HG03280 (cell line): ENCODE measurements around the gene ANKRD40CL.
"Not testable (repeated sequence)": the region's sequence is repeated elsewhere in the genome, so short reads cannot be mapped to it uniquely, and the experiment has no call there.

ENCODE experiments used
- ATAC-seq: cut with Tn5 transposase; IDR thresholded peaks from one replicate; pipeline ENCODE4 v1.9.1; 2021; ENCODE audit warnings: mild to moderate bottlenecking, moderate library complexity; ENCODE audit not compliant: unreplicated experiment

ANKRD40CL gene, protein sequence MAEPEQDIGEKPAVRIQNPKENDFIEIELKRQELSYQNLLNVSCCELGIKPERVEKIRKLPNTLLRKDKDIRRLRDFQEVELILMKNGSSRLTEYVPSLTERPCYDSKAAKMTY

DNA sequence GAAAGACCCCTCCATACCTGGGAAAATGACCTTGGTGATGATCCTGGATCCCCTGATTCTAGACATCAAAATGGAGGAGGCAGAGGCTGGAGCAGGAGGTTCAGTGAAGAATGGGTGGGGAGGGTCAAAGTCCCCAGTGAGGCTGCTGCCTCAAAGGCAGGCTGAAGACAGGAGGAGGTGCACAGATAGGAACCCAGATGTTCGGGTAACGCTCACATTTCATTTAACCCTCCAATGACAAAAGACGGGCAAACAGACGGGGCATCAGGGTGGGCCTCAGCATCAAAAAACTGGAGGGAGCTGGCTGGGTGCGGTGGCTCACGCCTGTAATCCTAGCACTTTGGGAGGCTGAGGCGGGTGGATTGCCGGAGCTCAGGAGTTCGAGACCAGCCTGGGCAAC lies at the start of gene ANKRD40CL:
ANKRD40CL (minus strand) TSS at position 73 of the 400 bp plus-strand sequence. CDS start 605 bp downstream, outside the sequence.
- no peak for ATAC-seq

DNA sequence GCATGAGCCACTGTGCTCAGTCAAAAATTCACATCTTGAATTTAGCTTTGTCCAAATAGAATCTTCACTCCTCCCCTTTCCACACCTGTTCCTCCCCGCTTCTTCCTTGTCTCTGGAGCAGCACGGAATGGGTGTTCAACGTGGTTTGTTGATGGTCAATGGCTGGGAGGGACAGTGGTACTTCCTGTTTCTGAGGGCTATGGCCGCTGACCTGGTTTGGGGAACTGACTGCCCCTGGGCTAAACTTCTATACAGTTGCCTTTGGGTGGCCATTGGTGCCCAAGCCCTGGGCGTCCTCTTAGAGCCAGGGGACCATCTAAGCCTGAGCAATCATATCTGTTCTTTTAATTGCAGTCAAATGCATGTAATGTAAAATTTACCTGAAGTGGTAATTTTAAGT lies 49.0 kb upstream of the ANKRD40CL start:
- ATAC-seq = no peak

DNA sequence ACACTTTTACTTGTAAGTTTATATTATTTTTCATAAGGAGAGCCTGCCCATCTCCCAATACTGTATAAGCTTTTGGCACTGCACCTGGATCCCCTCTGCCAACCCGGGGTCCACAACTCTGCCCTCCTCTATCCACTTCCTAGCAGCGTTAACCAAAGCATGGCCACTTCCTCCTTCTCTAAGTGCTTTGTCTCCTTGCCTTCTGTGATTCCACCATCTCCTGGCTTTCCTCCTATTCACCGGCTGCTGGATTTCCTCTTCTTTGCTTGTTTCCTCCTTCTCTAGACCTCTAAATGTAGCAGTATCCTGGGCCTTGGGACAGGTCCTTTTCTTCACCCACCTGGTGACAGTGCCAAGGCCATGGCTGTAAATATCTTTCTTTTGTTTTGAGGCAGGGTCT lies 48.1 kb upstream of the ANKRD40CL start:
- no peak for ATAC-seq

DNA sequence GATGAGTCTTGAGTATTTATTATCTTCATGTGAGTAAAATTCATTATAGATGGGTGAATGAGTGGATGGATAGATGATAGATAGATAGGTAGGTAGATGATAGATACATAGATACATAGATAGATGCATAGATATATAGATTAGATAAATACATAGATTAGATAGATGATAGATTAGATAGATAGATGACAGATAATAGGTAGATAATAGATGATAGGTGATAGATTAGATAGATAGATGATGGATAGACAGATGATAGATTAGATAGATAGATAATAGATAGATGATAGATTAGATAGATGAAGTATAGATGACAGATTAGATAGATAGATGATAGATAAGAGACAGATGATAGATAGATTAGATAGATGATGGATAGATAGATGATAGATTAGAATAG lies 46.3 kb upstream of the ANKRD40CL start:
- no peak for ATAC-seq

DNA sequence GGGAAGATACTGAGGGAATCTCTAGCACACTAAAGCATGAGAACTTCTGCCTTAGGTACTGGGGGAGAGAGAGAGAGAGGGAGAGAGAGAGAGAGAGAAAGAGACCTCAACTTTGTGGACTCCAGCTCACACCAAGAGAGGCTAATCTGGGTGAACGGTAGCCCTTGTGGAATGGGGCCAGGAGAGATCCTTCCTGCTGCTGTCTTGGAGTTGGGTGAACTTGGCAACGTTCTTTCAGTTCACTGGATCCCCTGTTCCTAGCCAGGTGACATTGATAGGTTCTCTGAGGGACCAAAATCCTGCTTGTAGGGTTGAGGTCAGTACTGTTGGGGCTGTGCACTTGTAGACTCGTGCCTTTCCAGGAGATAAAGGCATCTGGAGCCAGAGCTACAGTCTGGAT lies 41.6 kb upstream of the ANKRD40CL start:
- ATAC-seq = no peak

DNA sequence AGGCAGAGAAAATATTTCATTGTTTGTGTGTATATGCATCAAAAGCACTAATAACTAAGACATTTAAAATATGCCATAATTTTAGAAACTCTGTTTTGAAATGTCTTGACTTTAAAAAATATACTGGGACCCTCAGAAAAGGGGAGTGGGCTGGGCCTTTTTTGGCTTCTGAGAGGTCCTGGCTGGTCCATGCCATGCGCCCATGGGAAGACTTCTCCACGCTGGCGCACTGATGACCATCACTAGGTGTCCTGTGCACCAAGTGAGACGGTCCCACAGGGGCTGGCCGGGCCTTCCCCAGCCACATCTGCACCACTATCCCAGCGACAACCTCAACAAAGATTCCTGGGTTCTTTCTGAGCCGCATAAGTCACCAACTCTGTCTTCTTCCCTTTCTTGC lies 41.1 kb upstream of the ANKRD40CL start:
- no peak for ATAC-seq

DNA sequence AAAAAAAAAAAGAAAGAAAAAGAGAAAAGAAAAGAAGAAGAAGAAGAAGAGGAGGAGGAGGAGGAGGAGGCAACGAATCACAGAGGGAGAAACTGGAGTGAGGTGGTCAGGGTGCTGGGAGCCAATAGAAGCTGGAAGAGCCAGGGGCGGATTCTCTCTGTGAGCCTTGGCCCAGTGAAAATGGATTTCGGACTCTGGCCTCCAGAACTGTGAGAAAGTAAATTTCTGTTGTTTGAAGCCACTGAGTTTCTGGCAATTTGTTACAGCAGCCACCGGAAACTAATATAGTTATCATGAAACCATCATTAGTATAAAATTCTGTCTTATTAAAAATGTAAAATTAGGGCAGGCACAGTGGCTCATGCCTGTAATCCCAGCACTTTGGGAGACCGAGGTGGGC lies 40.4 kb upstream of the ANKRD40CL start:
- ATAC-seq = no peak

DNA sequence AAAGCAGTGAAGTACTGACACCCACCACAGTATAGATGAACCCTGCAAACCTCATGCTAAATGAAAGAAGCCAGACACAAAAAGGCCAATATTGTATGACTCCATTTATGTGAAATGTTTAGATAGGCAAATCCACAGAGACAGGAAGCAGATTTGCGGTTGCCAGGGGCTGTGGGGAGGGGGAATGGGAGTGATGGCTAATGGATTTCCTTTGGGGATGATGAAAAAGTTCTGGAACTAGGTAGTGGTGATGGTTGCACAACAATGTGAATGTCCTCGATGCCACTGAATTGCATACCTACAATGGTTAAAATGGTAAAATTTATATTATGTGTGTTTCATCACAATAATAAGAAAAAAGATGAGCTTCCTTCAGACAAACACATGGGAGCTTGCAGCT lies 39.7 kb upstream of the ANKRD40CL start:
- no peak for ATAC-seq

DNA sequence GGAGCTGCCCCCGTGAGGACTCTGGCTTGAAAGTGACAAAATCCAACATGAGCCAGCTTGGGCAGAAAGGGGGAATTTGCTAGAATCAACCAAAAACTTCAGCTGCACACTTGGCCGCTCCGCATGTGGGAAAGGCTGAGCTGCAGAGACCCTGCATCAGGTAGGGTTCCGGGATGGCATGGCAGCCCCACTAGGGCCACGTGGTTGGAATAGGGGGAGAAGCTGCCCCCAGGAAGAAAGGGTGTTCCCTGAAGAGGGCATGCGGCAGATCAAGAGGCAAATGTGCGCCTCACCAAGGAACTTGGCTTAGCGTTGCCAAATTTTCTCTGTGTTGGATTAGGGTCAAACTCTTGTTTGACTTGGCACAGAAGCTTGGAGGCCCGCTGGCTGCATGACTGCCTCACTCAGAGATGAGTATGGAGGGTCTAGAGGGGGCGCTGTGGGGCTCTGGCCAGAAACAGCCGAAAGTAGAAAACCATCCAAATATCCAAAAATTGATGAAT lies 38.9 kb upstream of the ANKRD40CL start:
- ATAC-seq = no peak

DNA sequence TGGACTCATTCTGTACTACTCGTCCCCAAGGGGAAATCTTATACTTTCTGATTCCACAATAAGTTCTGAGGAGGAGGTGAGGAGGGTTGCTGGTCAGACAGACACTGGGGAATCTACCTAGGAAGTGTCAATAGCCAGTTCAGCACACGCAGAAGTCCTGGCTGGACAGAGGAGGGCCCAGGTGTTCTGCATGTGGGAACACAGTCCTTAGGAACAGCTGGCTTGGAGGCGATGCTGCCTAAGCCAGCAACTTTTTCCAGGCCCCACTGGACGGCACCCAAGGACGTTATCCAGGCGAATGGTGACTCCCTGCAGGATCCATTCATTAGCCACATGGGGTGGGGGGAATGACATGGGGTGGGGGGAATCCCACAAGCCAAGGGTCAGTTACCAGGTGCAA lies 38.2 kb upstream of the ANKRD40CL start:
- no peak for ATAC-seq

DNA sequence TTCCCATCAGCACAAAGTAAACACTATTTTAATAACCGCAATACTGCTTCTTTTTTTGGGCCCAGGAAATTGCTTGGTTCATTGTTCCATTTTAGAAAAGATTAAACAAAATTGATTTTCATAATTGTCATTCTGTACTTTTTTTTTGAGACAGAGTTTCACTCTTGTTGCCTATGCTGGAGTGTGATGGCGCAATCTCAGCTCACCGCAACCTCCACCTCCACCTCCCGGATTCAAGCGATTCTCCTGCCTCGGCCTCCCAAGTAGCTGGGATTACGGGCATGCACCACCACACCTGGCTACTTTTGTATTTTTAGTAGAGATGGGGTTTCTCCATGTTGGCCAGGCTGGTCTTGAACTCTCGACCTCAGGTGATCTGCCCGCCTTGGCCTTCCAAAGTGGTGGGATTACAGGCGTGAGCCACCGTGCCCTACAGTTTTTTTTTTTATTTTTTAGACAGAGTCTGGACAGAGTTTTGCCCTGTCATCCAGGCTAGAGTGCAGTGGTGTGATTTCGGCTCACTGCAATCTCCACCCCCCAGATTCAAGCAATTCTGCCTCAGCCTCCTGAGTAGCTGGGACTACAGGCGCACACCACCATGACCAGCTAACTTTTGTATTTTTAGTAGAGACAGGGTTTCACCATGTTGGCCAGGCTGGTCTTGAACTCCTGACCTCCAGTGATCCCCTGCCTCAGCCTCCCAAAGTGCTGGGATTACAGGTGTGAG lies 37.6 kb upstream of the ANKRD40CL start:
- not testable (repeated sequence) for ATAC-seq

DNA sequence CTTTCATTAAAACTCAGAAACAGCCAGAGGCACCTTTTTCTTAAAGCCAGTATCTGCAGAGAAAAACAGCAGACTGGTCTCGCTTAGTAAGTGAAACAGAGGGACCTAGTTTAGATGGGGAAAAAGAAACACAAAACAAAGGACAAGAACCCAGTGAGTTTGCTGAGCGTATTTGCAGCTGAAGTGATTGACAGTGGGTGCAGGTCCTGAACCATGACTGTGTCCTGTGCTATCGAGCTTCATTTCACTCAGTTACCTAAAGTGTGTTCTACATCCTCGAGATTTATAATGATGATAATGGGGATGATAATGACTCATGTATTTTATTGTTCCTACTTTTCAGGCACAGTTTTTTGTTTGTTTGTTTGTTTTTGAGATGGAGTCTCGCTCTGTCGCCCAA lies 36.4 kb upstream of the ANKRD40CL start:
- no peak for ATAC-seq

DNA sequence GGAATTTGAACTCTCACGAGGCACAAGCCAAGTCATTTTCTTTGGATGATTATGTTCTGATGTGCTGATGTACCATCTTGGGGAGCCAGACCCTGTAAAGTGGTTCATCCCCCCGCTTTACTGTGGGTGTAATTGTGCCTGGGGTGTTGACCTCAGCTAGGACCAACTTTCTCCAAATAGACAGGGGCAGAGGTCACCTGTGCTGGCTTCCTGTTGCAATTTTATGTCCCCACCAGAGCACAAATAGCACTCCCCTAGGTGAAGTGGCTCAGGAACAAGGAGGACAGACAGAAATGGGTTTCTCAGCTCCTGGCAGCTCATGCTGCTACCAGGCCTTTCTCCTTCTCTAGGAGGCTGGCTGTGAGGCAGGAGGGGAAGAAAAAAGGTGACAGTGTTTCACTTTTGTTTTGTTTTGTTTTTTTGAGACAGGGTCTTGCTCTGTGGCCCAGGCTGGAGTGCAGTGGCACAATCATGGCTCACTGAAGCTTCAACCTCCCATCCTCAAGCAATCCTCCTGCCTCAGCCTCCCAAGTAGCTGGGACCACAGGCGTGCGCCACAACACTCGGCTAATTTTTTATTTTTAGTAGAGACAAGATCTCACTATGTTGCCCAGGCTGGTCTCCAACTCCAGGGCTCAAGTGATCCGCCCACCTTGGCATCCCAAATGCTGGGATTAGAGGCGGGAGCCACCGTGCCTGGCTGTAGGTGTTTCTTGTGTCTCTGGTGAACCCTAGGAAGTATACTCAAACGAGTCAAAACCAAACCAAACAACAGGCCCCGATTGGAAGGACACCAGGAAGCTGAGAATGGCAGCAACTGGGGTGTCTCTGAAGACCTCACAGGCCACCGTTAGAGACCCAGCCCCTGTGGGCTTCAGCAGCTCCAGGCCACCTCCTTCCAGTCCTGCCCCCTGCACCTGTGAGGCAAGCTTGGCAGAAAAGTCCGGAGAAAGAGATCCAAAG lies 35.6 kb upstream of the ANKRD40CL start:
- ATAC-seq = no peak

DNA sequence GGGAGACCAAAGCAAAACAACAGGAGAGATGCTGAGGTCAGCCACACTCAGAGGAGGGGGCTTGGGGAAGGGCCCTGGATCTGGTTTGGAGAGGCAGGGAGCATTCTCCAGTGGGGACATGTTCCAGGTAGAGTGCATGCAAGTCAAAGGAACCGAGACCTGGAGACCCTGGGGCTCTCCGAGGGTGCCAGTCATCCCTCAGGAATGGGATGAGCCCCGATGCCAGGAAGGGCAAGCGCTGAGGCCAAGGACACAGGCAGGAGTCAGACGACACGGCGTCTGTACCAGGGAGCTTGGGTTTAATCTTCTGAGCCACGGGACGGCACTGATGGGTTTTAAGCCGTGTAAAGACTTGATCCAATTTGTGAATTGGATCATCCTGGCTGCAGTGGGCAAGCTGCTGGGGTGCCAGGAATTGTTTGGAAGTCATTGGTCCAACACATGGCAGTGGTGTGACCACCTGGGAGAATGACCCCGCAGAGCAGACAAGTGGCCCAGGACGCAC lies 32.9 kb upstream of the ANKRD40CL start:
- no peak for ATAC-seq

DNA sequence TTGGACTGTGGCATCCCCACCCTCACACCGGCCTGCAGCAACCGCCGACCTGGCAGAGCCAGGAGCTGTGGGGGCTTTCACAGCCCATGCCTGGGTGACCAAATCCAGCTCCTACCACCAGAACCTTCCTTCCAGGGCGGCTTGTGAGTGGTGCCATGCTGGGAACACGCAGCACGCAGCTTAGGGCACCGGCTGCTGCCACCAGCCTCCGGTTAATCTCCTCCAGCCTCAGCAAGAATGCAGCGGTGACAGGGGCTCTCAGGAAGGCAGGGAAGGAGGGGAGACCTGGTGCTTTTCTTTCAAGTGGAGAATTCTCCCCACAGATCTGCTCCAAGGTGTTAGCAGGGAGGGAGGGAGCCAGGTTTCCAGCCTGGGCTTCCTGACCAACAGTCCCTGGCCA lies 32.3 kb upstream of the ANKRD40CL start:
- no peak for ATAC-seq

DNA sequence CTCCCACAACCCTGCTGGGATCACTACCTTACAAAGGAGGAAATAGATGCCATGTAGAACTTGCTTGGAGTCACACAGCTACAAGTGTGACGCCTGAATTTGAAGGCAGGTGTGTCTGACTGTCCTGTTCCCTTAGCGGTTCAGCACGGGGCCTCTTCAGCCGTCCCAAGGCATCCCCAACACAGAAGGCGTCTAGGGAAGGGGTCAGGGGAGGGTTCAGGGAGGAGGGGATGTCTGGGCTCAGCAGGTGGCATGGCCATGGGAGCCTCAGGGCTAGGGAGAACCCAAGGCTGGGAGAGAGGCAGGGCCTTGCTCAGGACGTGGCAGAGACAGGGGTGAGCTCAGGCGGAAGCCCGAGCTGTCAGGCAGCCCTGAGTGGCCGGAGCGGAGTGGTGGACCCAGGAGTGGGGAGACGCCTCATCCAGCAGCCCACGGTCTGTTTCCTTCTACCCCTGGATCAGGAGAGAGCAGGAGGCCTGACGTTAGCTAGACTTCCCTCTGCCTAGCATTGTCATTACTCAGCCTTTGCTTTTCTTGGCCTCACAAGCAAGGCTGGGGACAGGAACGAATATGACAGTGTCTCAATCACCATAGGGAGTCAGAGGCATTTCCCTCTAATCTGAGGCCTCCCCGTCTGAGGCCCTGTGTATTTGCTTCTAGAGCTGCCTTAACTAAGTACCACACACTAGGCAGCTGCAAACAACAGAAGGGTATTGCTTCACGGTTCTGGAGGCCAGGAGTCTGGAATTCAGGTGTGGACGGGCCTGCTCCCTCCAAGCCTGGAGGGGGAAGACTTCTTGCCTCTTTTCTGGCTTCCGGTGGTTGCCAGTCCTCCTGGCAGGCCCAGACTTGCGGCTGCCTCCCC lies 31.3 kb upstream of the ANKRD40CL start:
- ATAC-seq = no peak

DNA sequence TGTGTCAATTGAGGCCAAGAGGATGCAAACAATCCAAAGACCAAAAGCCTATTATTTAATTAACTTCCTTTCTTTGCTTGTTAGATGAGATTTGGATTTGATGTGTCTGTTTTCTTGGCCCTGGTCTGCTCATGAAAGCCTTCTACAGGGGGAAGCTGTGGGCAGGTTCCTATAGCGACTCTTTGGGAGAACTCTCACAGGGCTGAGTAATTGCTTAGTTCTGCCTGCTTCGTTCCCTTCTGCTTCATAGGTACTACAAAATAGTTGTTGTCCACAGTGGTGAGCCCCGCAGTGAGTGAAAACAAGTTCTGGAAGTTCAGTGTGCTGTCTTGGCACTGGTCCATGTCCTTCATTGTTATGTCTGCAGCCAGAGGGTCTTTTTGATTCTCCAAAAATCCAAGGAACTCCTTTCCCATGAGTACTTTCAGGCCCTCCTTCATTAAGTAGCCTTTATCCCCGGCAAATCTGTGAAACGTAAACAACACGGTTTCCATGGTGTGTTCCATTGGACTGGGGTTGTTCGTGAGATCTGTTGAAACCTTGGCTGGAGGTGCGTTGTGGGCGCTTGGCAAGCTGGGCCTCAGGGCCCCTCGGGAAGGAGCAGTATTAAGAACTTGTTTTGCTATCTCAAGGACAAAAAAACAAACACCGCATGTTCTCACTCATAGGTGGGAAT lies 30.0 kb upstream of the ANKRD40CL start:
- ATAC-seq = no peak

DNA sequence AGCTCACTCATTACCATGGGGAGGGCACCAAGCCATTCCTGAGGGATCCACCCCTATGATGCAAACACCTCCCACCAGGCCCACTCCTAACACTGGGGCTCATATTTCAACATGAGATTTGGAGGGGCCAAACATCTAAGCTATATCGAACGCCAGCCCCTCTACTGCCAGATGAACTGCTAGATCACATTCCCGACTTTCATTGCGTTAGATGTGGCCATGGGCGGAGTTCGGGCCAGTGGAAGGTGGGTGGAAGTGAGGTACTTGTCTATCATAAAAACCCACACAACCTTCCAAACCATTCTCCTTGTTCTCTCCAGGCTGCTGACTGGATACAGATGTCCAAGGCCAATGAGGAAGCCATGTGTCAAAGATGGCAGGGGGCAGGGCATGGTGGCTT lies 27.0 kb upstream of the ANKRD40CL start:
- no peak for ATAC-seq

DNA sequence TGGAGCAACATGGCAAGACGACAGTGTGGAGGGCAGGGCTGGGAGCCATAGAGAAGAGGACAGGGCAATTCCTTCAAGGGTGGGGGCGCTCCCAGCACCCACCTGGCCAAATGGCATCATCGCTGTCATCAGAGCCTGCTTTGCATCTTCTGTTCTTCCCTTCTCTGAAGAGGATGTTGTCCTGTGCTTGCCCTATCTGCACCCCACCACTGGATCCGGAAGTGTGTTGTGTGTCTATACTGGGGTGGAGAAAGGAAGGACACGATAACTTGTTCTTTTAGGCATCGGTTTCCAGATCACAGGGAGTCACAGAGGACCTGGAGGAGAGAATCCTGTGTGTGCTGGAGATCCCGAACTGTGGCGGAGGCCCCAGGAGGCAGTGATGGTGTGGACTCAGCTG lies 25.7 kb upstream of the ANKRD40CL start:
- ATAC-seq = no peak

DNA sequence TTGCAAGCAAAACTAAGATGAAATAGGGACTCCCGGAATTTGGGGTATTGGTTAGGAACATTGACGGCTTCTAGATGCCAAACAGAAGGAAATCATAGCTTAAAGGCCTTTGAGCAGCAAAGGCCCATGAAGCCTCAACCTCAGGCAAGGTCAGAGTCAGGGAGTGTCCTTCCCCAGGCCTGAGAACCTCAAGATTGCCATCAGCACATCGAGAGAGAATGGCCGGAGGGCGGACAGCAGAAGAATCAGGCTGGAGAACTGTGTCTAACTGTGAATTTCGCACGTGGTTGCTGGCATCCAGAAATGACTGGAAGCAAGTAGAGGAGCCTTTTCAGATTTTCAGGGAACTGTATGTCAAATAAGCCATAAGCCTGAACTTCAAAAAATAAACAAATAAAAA lies 24.8 kb upstream of the ANKRD40CL start:
- ATAC-seq = no peak
